H1 (cell line): ENCODE measurements around the gene WNT11. TPM values are rescaled to one million over a fixed set of nuclear protein-coding genes. Genes with fewer than 3 reads are reported as not detected.

Experiments
- CTCF ChIA-PET: fragments of 300-600 bp; sonication (Branson Sonifier 250); formaldehyde crosslinking; loops from one replicate; lab custom pipeline; 2021; ENCODE audit not compliant: partially characterized antibody; lab: Charles Lee
- POLR2A ChIA-PET: fragments of 300-600 bp; sonication (Branson Sonifier 250); formaldehyde crosslinking; loops from one replicate; lab custom pipeline; 2021; ENCODE audit warnings: inconsistent platforms; ENCODE audit not compliant: partially characterized antibody; lab: Charles Lee
- DNase-seq, 2 experiments: peaks; one replicate each; pipeline versions ENCODE4 v3.0.0 to v3.0.0-alpha.2; 2010 to 2022; ENCODE audit warnings: low spot score in 2 of 2, low read depth in 1 of 2, mixed read lengths in 1 of 2
- FAIRE-seq: peaks from 2 replicates; lab custom pipeline; 2011; peaks lifted over from hg19 to GRCh38; lab: Jason Lieb, UNC
- H2AFZ ChIP-seq: 2 replicates; pipeline ENCODE4 v1.8.1; 2012; ENCODE audit warnings: low read length, inconsistent platforms
- H2AK5ac ChIP-seq: 2 replicates; pipeline ENCODE4 v1.6.1; 2013; ENCODE audit warnings: low read depth, low read length
- H2BK120ac ChIP-seq: replicated peaks from 2 replicates; pipeline ENCODE3; 2013; ENCODE audit warnings: low read depth, low read length, inconsistent platforms
- H2BK12ac ChIP-seq: 2 replicates; pipeline ENCODE4 v1.6.1; 2013; ENCODE audit warnings: low read depth, low read length
- H2BK15ac ChIP-seq: 2 replicates; pipeline ENCODE4 v1.6.1; 2013; ENCODE audit warnings: low read length
- H2BK20ac ChIP-seq: 2 replicates; pipeline ENCODE4 v1.6.1; 2013; ENCODE audit warnings: low read length
- H2BK5ac ChIP-seq: 2 replicates; pipeline ENCODE4 v1.6.1; 2013; ENCODE audit warnings: low read depth, low read length
- H3K14ac ChIP-seq: 2 replicates; pipeline ENCODE4 v1.6.1; 2013; ENCODE audit warnings: inconsistent platforms; ENCODE audit not compliant: insufficient read length
- H3K18ac ChIP-seq: 2 replicates; pipeline ENCODE4 v1.6.1; 2013; ENCODE audit warnings: low read length; ENCODE audit errors: extremely low read depth
- H3K23ac ChIP-seq: 2 replicates; pipeline ENCODE4 v1.6.1; 2013; ENCODE audit warnings: inconsistent platforms; ENCODE audit not compliant: insufficient read length
- H3K23me2 ChIP-seq: 2 replicates; pipeline ENCODE4 v1.6.1; 2013; ENCODE audit warnings: low read depth, low read length
- H3K27ac ChIP-seq: 2 replicates; pipeline ENCODE4 v1.6.1; 2011; ENCODE audit warnings: low read depth, low read length, inconsistent platforms
- H3K27me3 ChIP-seq, 4 experiments: replicated peaks in 1 of 4; 1 replicate in 1 of 4; 2 replicates in 3 of 4; pipeline versions ENCODE4 v1.6.1 to v1.8.1; 2011 to 2013; ENCODE audit warnings: low read length in 3 of 4, mild to moderate bottlenecking in 3 of 4, inconsistent platforms in 2 of 4, mixed read lengths in 2 of 4, moderate library complexity in 1 of 4; ENCODE audit not compliant: control insufficient read depth in 3 of 4, insufficient read depth in 3 of 4; ENCODE audit errors: extremely low read depth in 1 of 4
- H3K36me3 ChIP-seq, 4 experiments: 2 replicates each; pipeline versions ENCODE4 v1.6.1 to v1.8.1; 2011 to 2013; ENCODE audit warnings: mild to moderate bottlenecking in 4 of 4, low read length in 3 of 4, moderate library complexity in 2 of 4, control low read depth in 1 of 4, inconsistent platforms in 1 of 4; ENCODE audit not compliant: insufficient read depth in 4 of 4, control insufficient read depth in 2 of 4
- H3K4ac ChIP-seq: replicated peaks from 2 replicates; pipeline ENCODE3; 2013; ENCODE audit warnings: low read length, low read depth, mixed read lengths, inconsistent platforms; ENCODE audit not compliant: insufficient read length
- H3K4me1 ChIP-seq, 4 experiments: replicated peaks in 1 of 4; 1 replicate in 1 of 4; 2 replicates in 3 of 4; pipeline versions ENCODE4 v1.6.1 to v1.8.1; 2011 to 2013; ENCODE audit warnings: low read length in 3 of 4, inconsistent platforms in 2 of 4, mixed read lengths in 1 of 4; ENCODE audit not compliant: insufficient read depth in 4 of 4, control insufficient read depth in 3 of 4
- H3K4me2 ChIP-seq, 2 experiments: 2 replicates each; pipeline versions ENCODE4 v1.6.1 to v1.8.1; 2011 to 2013; ENCODE audit warnings: low read depth in 2 of 2, low read length in 2 of 2, control low read depth in 1 of 2, inconsistent platforms in 1 of 2, mild to moderate bottlenecking in 1 of 2; ENCODE audit not compliant: insufficient read depth in 1 of 2
- H3K4me3 ChIP-seq, 4 experiments: fragments of 200-600, 300-600 bp in 1 of 4; sonication (generic), shearing (Covaris generic), sonication (Bioruptor Twin) in 1 of 4; 2 replicates each; pipeline versions ENCODE4 v1.5.1 to v1.8.1; 2011 to 2016; ENCODE audit warnings: low read length in 4 of 4, low read depth in 3 of 4, control low read depth in 2 of 4, inconsistent platforms in 2 of 4, mild to moderate bottlenecking in 2 of 4, mixed read lengths in 1 of 4, moderate library complexity in 1 of 4; ENCODE audit not compliant: insufficient read depth in 2 of 4; ENCODE audit errors: extremely low read depth in 1 of 4
- H3K56ac ChIP-seq: replicated peaks from 2 replicates; pipeline ENCODE3; 2013; ENCODE audit warnings: low read depth, mild to moderate bottlenecking, mixed read lengths, low read length, inconsistent platforms; ENCODE audit not compliant: insufficient read length
- H3K79me1 ChIP-seq: 2 replicates; pipeline ENCODE4 v1.6.1; 2013; ENCODE audit warnings: low read depth, low read length, control low read depth
- H3K79me2 ChIP-seq, 2 experiments: 2 replicates each; pipeline versions ENCODE4 v1.6.1 to v1.8.1; 2012 to 2013; ENCODE audit warnings: low read length in 2 of 2, mild to moderate bottlenecking in 2 of 2, inconsistent platforms in 1 of 2; ENCODE audit not compliant: insufficient read depth in 2 of 2, control insufficient read depth in 1 of 2
- H3K9ac ChIP-seq, 4 experiments: replicated peaks in 1 of 4; 1 replicate in 1 of 4; 2 replicates in 3 of 4; pipeline versions ENCODE4 v1.6.1 to v1.8.1; 2011 to 2013; ENCODE audit warnings: low read depth in 3 of 4, low read length in 3 of 4, control low read depth in 2 of 4, mild to moderate bottlenecking in 2 of 4, moderate library complexity in 2 of 4, inconsistent platforms in 1 of 4; ENCODE audit errors: extremely low read depth in 1 of 4
- H3K9me3 ChIP-seq, 2 experiments: 2 replicates each; pipeline versions ENCODE4 v1.6.1 to v1.8.1; 2012 to 2013; ENCODE audit warnings: mild to moderate bottlenecking in 2 of 2, moderate library complexity in 2 of 2, control low read depth in 1 of 2, inconsistent platforms in 1 of 2, low read depth in 1 of 2, low read length in 1 of 2, mixed read lengths in 1 of 2; ENCODE audit not compliant: insufficient read depth in 2 of 2
- H4K20me1 ChIP-seq, 2 experiments: replicated peaks in 1 of 2; 2 replicates each; pipeline versions ENCODE3 to v1.8.1; 2011 to 2013; ENCODE audit warnings: inconsistent platforms in 2 of 2, low read length in 2 of 2, mild to moderate bottlenecking in 1 of 2; ENCODE audit not compliant: insufficient read depth in 2 of 2, control insufficient read depth in 1 of 2
- H4K5ac ChIP-seq: 2 replicates; pipeline ENCODE4 v1.6.1; 2013; ENCODE audit warnings: low read length, low read depth, mixed read lengths, inconsistent platforms; ENCODE audit not compliant: insufficient read length
- H4K8ac ChIP-seq: 2 replicates; pipeline ENCODE4 v1.8.0; 2013; ENCODE audit warnings: mild to moderate bottlenecking, moderate library complexity, low read length, inconsistent platforms; ENCODE audit not compliant: insufficient read depth; ENCODE audit errors: extremely low read depth
- H4K91ac ChIP-seq: replicated peaks from 2 replicates; pipeline ENCODE3; 2013; ENCODE audit warnings: low read length, mixed read lengths, inconsistent platforms; ENCODE audit not compliant: insufficient read length
- RNF2 ChIP-seq: fragments of 200-900, 300-1000 bp; sonication (generic); IDR thresholded peaks from 2 replicates; pipeline ENCODE4 v1.7.1; 2016; ENCODE audit warnings: borderline replicate concordance, low read depth, mild to moderate bottlenecking, antibody characterized with exemption, low read length; ENCODE audit not compliant: poor library complexity, severe bottlenecking; ENCODE audit errors: missing control alignments
- RXRA ChIP-seq: IDR thresholded peaks from 2 replicates; pipeline ENCODE4 v1.6.1; 2011; ENCODE audit warnings: low read depth, mild to moderate bottlenecking, low read length, moderate library complexity; ENCODE audit not compliant: insufficient read depth
- SP4 ChIP-seq: IDR thresholded peaks from 2 replicates; pipeline ENCODE4 v1.6.1; 2012; ENCODE audit warnings: low read length, inconsistent platforms
- WGBS, 2 experiments: shearing (Covaris generic) in 1 of 2; methylation state at CpG; one replicate each; pipeline versions ENCODE4 v1.1.6 to v1.1.7; 2013 to 2015; ENCODE audit warnings: low lambda C conversion rate in 2 of 2, mixed read lengths in 2 of 2, inconsistent platforms in 1 of 2, low coverage in 1 of 2, missing lambda C conversion rate in 1 of 2; ENCODE audit not compliant: insufficient replicate concordance in 2 of 2, insufficient coverage in 1 of 2, insufficient read length in 1 of 2; ENCODE audit errors: extremely low coverage in 1 of 2, missing lambda C conversion rate in 1 of 2; 5-methylcytosine and 5-hydroxymethylcytosine counted together
- polyA plus RNA-seq, 7 experiments: library from polyadenylated mRNA; depleted of rRNA in 3 of 7; stranded (reverse) in 5 of 7; unstranded in 2 of 7; fragments of >200 nt in 5 of 7; fragments of 200-250 nt in 2 of 7; gene quantifications; 1 replicate in 5 of 7; 2 replicates in 1 of 7; 4 replicates in 1 of 7; pipeline versions ENCODE4 v1.2.1 to v1.2.3, GENCODE V29; 2011 to 2013; ENCODE audit warnings: missing spikeins in 2 of 7, mixed read lengths in 2 of 7
- total RNA-seq: library from RNA; stranded (reverse); fragmentation: NEBNext Ultra II Directional; extraction: Animal tissue kit (Norgen Biotek cat#: 25700); gene quantifications from 2 replicates; pipeline ENCODE4 v1.2.1, GENCODE V29; 2021

Gene WNT11
- total and polyA plus RNA-seq, 2 of the 8 experiments (the other 6 are each of a cell fraction or from before 2014, with no cell fraction given), result 0.11 to 0.45 TPM

DNA sequence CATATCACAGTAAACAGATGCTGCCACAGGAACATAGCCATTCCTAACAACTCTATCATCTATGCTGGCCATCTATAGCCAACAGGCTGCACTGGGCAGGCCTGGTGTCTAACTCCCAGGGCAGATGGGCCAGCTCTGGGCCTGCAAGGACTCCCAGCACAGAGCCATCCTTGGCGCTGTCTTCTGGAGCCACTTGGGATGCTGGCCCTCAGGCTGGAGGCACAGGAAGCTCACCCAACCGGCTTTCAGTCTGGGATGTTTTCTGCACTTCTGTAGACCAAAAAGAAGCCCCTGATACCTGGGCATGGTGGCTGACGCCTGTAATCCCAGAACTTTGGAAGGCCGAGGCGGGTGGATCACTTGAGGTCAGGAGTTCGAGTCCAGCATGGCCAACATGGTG, 40.8 kb upstream of the WNT11 start:
- H3K79me1 ChIP-seq, result no peaks in the 10 kb centered on the region
- no peak overlapping the region for H3K27ac ChIP-seq
- no peaks in the 10 kb centered on the region for H3K36me3 ChIP-seq
- H2BK15ac ChIP-seq, result 0 out of 2 replicates have a peak overlapping the region, but pooled peaks have one; percentile 61
- no peak overlapping the region for H2BK20ac ChIP-seq
- H2AFZ ChIP-seq, result no peak overlapping the region
- DNase-seq, result no peak
- H2BK5ac ChIP-seq, result no peak overlapping the region
- CTCF ChIA-PET, result interaction anchor here (1.1 to 11.7 kb wide), 14 partner anchors 10 to 71 kb away, joined by 6 to 83 read pairs (median 8); partner anchors contain the start of gene WNT11
- H3K18ac ChIP-seq, result no peak overlapping the region
- no peak overlapping the region for H2AK5ac ChIP-seq
- no peaks in the 10 kb centered on the region for H3K79me2 ChIP-seq
- peaks cover 2 to 16% (median 16%) of the 10 kb centered on the region in 4 experiments for H3K27me3 ChIP-seq
- H3K4me3 ChIP-seq, result no peak overlapping the region
- H3K23me2 ChIP-seq, result peaks cover 2% of the 10 kb centered on the region; the same call in 1 of the 2 replicates
- whole genome bisulfite sequencing, 2 experiments, result 92% methylated on average over 6 of the region's 6 CpGs; no CpG with 5 or more reads in 1 of the 2 experiments
- H3K9ac ChIP-seq, result no peak overlapping the region
- H4K91ac ChIP-seq, result no peak overlapping the region
- no peak overlapping the region for H3K23ac ChIP-seq
- POLR2A ChIA-PET, result interaction anchor here (1.2 to 5.9 kb wide), 2 partner anchors 12 to 16 kb away, joined by 3 to 38 read pairs; no protein-coding TSS in a partner anchor
- H3K14ac ChIP-seq, result no peak overlapping the region
- H3K56ac ChIP-seq, result no peak overlapping the region
- H3K4me2 ChIP-seq, result no peak overlapping the region
- no peaks in the 10 kb centered on the region for H3K9me3 ChIP-seq
- no peak overlapping the region for H4K5ac ChIP-seq
- no peak for FAIRE-seq
- H3K4ac ChIP-seq, result no peak overlapping the region
- H3K4me1 ChIP-seq, result peaks cover 0 to 14% (median 8%) of the 10 kb centered on the region in 4 experiments; a peak in 6 of 7 replicates
- H4K8ac ChIP-seq, result no peak overlapping the region
- H4K20me1 ChIP-seq, result no peaks in the 10 kb centered on the region
- H2BK120ac ChIP-seq, result no peak overlapping the region
- H2BK12ac ChIP-seq, result no peak overlapping the region
- TF ChIP-seq SP4, result no peak
- TF ChIP-seq RXRA, result no peak
- no peak for TF ChIP-seq RNF2
